ENCODE results near the gene FIBP. TPM values are rescaled to one million over a fixed set of nuclear protein-coding genes. Genes with fewer than 3 reads are reported as not detected.

FIBP gene
- total and polyA plus RNA-seq, 10 of the 15 experiments (the other 5 are each of a cell fraction or from before 2014, with no cell fraction given) = 65.1 to 182 (median 94.6) TPM

DNA sequence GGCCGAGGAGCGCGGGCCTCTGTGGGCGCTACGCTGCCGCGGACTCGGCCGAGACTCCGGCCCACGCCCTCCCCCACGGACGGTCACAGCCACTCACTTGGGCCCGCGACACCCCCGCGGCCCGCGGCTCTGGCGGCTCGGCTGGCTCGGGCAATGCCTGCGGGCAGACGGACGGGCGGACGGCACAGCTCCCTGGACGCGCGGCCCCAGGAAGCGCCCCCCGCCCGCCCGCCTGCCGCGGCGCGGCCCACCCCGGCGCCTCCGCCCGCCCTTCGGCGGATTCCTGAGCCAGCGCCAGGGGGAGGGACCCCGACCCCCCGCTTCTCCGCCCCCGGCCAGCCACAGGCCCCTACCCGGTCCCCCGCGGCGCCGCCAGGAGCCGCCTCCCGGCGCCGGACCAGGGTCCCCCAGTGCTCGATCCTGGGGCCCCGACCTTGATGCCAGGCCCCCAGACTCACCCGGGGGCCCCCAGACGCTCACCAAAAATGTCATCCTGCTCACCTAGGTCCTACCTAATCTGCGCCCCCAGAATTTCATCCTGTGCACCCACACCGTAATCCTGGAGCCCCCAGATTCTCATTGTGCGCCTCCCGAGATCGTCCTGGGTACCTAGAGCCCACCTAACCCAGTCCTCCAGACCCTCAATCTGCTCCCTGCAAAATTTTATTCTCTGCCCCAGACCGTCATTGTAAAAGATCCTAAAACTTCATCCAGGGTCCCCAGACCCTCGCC lies 15.5 kb downstream of the FIBP start, which contains the start of gene EFEMP2 (continued):
- TF ChIP-seq, protein P1, sequence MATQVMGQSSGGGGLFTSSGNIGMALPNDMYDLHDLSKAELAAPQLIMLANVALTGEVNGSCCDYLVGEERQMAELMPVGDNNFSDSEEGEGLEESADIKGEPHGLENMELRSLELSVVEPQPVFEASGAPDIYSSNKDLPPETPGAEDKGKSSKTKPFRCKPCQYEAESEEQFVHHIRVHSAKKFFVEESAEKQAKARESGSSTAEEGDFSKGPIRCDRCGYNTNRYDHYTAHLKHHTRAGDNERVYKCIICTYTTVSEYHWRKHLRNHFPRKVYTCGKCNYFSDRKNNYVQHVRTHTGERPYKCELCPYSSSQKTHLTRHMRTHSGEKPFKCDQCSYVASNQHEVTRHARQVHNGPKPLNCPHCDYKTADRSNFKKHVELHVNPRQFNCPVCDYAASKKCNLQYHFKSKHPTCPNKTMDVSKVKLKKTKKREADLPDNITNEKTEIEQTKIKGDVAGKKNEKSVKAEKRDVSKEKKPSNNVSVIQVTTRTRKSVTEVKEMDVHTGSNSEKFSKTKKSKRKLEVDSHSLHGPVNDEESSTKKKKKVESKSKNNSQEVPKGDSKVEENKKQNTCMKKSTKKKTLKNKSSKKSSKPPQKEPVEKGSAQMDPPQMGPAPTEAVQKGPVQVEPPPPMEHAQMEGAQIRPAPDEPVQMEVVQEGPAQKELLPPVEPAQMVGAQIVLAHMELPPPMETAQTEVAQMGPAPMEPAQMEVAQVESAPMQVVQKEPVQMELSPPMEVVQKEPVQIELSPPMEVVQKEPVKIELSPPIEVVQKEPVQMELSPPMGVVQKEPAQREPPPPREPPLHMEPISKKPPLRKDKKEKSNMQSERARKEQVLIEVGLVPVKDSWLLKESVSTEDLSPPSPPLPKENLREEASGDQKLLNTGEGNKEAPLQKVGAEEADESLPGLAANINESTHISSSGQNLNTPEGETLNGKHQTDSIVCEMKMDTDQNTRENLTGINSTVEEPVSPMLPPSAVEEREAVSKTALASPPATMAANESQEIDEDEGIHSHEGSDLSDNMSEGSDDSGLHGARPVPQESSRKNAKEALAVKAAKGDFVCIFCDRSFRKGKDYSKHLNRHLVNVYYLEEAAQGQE (IDR thresholded peaks at IDR 0.05; ENCODE audit: low read depth, low read length) = no peak
- TF ChIP-seq GABPA (IDR thresholded peaks at IDR 0.05; ENCODE audit: low read depth) (no peak), NRF1 (conservative IDR thresholded peaks at IDR 0.05; ENCODE audit: low read depth, low read length) (no peak), SMARCA5 (IDR thresholded peaks at IDR 0.05) (no peak)

DNA sequence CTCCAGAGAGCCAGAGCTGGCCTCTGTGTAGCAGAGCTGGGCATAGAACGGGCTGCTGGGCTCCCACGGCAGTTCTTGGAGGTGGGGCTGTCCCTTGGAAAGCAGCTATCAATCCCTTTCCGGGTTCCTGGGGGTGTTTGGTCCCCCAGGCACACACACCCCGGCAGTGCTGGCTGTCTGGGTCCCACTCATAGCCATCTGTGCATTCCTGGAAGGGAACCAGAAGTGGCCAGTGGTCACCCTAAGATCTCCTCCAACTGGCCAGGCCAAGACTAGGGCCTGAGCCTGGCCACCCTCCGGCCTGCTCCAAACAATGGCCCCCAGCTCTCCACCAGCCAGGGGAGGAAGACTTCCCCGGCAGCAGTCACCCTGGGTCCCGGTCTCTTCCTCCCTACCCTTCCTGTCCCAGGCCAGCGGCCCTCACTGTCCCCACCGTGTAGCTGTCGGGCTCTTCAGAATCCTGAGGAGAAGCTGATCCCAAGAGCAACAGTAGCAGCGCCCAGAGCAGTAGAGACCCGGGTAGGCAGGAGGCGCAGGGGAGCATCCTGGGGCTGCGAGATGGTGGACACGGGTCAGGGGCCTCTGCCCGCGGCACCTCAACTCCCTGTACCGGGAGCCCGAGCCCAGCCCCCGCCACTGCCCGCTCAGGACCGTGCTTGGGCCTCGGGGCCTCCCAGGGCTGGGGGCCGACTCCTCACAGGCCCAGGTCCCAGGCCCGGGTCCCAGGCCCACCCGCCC lies 16.3 kb downstream of the FIBP start:
- POLR2A ChIA-PET = interaction anchor here (0.5 to 4.5 kb wide), 5 partner anchors 11 to 199 kb away, joined by 3 to 44 read pairs (median 4); partner anchors contain the start of genes CCDC85B, FIBP and MUS81
- intact Hi-C loops (cut with micrococcal nuclease; ENCODE audit: unreplicated experiment) = no loop called here
- Histone ChIP-seq H3K36me3 (ENCODE audit: control insufficient read depth in 2 of 2, insufficient read depth in 2 of 2, low read length in 1 of 2) (peaks cover 4 to 5% of the 10 kb centered on the region in 2 experiments; a peak in 3 of 4 replicates), H3K4me3 (no peak overlapping the region), H3K9me3 (replicated peaks; ENCODE audit: control insufficient read depth, insufficient read depth, low read length) (no peaks in the 10 kb centered on the region), H3K4me1 (ENCODE audit: control insufficient read depth, insufficient read depth, low read length) (peaks cover 11% of the 10 kb centered on the region), H3K4me2 (ENCODE audit: control insufficient read depth, insufficient read depth) (no peak overlapping the region), H4K20me1 (ENCODE audit: control insufficient read depth, insufficient read depth) (no peaks in the 10 kb centered on the region), H3K79me2 (ENCODE audit: control insufficient read depth, insufficient read depth, low read length) (no peaks in the 10 kb centered on the region), H3K9ac (ENCODE audit: control insufficient read depth, insufficient read depth, low read length) (no peak overlapping the region), H2AFZ (ENCODE audit: control insufficient read depth, low read depth, low read length) (no peak overlapping the region), H3K27ac (ENCODE audit: control insufficient read depth, insufficient read depth) (no peak overlapping the region), H3K27me3 (replicated peaks in 1 of 2; ENCODE audit: control insufficient read depth in 2 of 2, insufficient read depth in 2 of 2, low read length in 1 of 2) (no peaks in the 10 kb centered on the region)
- WGBS (ENCODE audit: insufficient coverage, insufficient replicate concordance, low lambda C conversion rate, missing lambda C conversion rate) = 70% methylated on average over 23 of the region's 26 CpGs
- FAIRE-seq (no peak), DNase-seq (ENCODE audit: low read depth, low spot score) (no peak), ATAC-seq (no peak)
- RAD21 ChIA-PET (ENCODE audit: unreplicated experiment) = interaction anchor here (0.6 to 1.3 kb wide), 3 partner anchors 12 to 117 kb away, joined by 3 to 5 read pairs (median 3); partner anchors contain the start of gene MUS81
- in situ Hi-C loops (cut with MboI) = loop anchor here (25.0 kb wide), 1 partner anchor 1635 kb away; the partner anchor contains the start of genes DNAJC4, FKBP2, NUDT22 and PPP1R14B
- TF ChIP-seq HSF1 (IDR thresholded peaks at IDR 0.05; ENCODE audit: low read depth, low read length) = no peak
- CTCF ChIA-PET = interaction anchor here (1.8 to 4.5 kb wide), 4 partner anchors 12 to 19 kb away, joined by 7 to 41 read pairs (median 15); partner anchors contain the start of genes CCDC85B, CFL1, FIBP and MUS81
- SMC1A ChIA-PET (ENCODE audit: uncharacterized antibody, unreplicated experiment) = interaction anchor here (1.4 to 1.5 kb wide), 2 partner anchors 12 to 18 kb away, joined by 4 to 6 read pairs; partner anchors contain the start of genes CCDC85B and MUS81
- no TSS peak for BruUV-seq (replicated peaks)

Data from GM12878 (cell line).